HepG2 (cell line): Measurements from ENCODE around the gene TRMT1L.

Experiments
- CTCF ChIP-seq: sonication (generic); formaldehyde crosslinking; IDR thresholded peaks from 2 replicates; pipeline ENCODE4 v1.5.0; 2020; ENCODE audit warnings: mild to moderate bottlenecking, missing genetic modification reagents, moderate library complexity
- EZH2 ChIP-seq: conservative IDR thresholded peaks from 2 replicates; pipeline ENCODE4 v1.6.1; 2012; ENCODE audit warnings: mild to moderate bottlenecking, low read depth, low read length, moderate library complexity
- HDAC6 ChIP-seq: fragments of 200-600 bp; sonication (generic); IDR thresholded peaks from 2 replicates; pipeline ENCODE4 v1.7.0; 2017; ENCODE audit warnings: mild to moderate bottlenecking, antibody characterized with exemption, low read length, low read depth
- HOXA3 ChIP-seq: sonication (generic); formaldehyde crosslinking; IDR thresholded peaks from 2 replicates; pipeline ENCODE4 v1.5.0; 2020; ENCODE audit warnings: missing genetic modification reagents
- IRF1 ChIP-seq: sonication (generic); formaldehyde crosslinking; IDR thresholded peaks from 2 replicates; pipeline ENCODE4 v1.4.0; 2020; ENCODE audit warnings: low read depth, mild to moderate bottlenecking, missing genetic modification reagents
- PHF20 ChIP-seq: sonication (generic); formaldehyde crosslinking; IDR thresholded peaks from 2 replicates; pipeline ENCODE4 v1.5.0; 2020; ENCODE audit warnings: mild to moderate bottlenecking, missing genetic modification reagents
- SIN3A ChIP-seq: IDR thresholded peaks from 2 replicates; pipeline ENCODE4 v1.6.1; 2011; ENCODE audit warnings: low read depth, mild to moderate bottlenecking, control low read depth, low read length, borderline replicate concordance
- SMC3 ChIP-seq: IDR thresholded peaks from 2 replicates; pipeline ENCODE4 v1.6.1; 2011; ENCODE audit warnings: low read length, improper control_type of control experiment
- SRY ChIP-seq: sonication (generic); formaldehyde crosslinking; IDR thresholded peaks from 2 replicates; pipeline ENCODE4 v1.8.0; 2022; ENCODE audit warnings: mild to moderate bottlenecking, missing genetic modification reagents
- ZBTB33 ChIP-seq: sonication (generic); formaldehyde crosslinking; IDR thresholded peaks from 2 replicates; pipeline ENCODE4 v1.4.0; 2020; ENCODE audit warnings: missing genetic modification reagents

- TF ChIP-seq CTCF (CRISPR knock-in tag) (no peak), HDAC6 (no peak), EZH2 (no peak), IRF1 (CRISPR knock-in tag) (no peak), SRY (no peak), HOXA3 (CRISPR knock-in tag) (no peak), SMC3 (no peak), PHF20 (no peak), ZBTB33 (CRISPR knock-in tag) (no peak), SIN3A (no peak)
Measured at GRCh38 chr1:185162491-185162890, 5.7 kb upstream of the TRMT1L start.
